Measurements from ENCODE around the gene ALKBH1. TPM values are rescaled to one million over a fixed set of nuclear protein-coding genes. Genes with fewer than 3 reads are reported as not detected.

Gene ALKBH1
- total and polyA plus RNA-seq, 8 donors = 5.7 to 21.6 (median 10.2) TPM; not detected in 1

DNA sequence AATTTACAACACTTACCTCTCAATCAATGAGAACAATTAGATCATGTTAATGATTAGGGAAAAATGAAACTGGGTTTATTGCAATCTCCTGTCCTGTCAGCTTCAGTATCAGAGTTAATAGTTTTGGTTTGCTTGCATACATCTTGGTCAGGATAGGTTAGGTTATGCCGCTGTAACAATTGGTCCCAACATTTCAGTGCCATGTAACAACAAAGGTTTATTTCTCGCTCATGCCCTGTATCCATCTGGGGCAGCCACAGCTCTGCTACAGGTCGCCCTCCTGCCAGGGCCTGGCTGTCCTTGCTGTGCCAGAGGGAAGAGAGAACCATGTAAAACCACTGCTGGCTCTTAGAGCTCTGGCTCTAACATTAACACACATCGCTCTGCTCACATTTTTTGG, 60.9 kb downstream of the ALKBH1 start:
- no peaks in the 10 kb centered on the region for H3K27me3 ChIP-seq
- H3K9me3 ChIP-seq = no peaks in the 10 kb centered on the region
- WGBS, 5 donors = 79 to 89% (median 83%) methylated on average over 4 of the region's 4 CpGs
- no peaks in the 10 kb centered on the region for H3K36me3 ChIP-seq
- no peak for DNase-seq
- intact Hi-C loops (cut with DNase I; ENCODE audit: low total_unique reads) = no loop called here
- no peak for TF ChIP-seq POLR2A (IDR thresholded peaks at IDR 0.05)
- no peak for TF ChIP-seq EP300 (IDR thresholded peaks at IDR 0.05)
- no peak for TF ChIP-seq POLR2AphosphoS5 (IDR thresholded peaks at IDR 0.05)
- TF ChIP-seq, protein P1, sequence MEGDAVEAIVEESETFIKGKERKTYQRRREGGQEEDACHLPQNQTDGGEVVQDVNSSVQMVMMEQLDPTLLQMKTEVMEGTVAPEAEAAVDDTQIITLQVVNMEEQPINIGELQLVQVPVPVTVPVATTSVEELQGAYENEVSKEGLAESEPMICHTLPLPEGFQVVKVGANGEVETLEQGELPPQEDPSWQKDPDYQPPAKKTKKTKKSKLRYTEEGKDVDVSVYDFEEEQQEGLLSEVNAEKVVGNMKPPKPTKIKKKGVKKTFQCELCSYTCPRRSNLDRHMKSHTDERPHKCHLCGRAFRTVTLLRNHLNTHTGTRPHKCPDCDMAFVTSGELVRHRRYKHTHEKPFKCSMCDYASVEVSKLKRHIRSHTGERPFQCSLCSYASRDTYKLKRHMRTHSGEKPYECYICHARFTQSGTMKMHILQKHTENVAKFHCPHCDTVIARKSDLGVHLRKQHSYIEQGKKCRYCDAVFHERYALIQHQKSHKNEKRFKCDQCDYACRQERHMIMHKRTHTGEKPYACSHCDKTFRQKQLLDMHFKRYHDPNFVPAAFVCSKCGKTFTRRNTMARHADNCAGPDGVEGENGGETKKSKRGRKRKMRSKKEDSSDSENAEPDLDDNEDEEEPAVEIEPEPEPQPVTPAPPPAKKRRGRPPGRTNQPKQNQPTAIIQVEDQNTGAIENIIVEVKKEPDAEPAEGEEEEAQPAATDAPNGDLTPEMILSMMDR (IDR thresholded peaks at IDR 0.05) = no peak
- no peak overlapping the region for H3K4me3 ChIP-seq
- peaks cover 3 to 12% (median 6%) of the 10 kb centered on the region in 4 donors for H3K4me1 ChIP-seq
- peak overlapping the region in 3 of 5 donors; percentile 18 to 60 (median 30) for H3K27ac ChIP-seq

DNA sequence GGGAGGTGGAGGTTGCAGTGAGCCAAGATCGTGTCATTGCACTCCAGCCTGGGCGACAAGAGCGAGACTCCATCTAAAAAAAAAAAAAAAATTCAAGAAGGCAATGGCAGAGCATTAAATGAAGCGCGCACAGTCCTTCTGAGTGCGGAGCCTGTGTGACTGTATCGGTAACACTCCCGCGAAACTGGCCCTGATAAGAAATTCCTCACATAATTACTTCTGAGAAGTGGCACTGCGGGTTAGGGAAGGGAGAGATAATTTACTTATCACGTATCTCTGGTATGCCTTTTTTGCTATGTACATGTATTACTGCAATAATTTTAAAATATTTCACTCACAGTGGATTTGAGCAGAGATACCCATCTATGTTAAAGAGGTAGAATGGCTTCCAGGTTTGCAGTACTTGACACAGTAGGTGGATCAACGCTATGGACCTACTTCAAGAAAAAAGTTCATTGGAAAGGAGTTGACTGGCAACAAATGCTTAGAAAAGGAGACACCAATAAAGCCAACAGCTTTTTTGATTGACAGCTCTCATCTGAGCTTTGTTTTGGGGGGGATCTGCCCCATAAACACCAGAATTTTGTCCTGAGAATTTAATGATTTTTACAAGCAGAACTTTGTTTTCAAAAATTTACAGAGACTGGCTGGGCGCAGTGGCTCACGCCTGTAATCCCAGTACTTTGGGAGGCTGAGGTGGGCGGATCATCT, 62.1 kb downstream of the ALKBH1 start:
- DNase-seq = no peak
- Histone ChIP-seq H3K9me3 (no peaks in the 10 kb centered on the region), H3K27me3 (no peaks in the 10 kb centered on the region), H3K4me3 (no peak overlapping the region), H3K4me1 (peaks cover 10 to 23% (median 15%) of the 10 kb centered on the region in 4 donors), H3K36me3 (no peaks in the 10 kb centered on the region), H3K27ac (peak overlapping the region in 1 of 5 donors; percentile 27)
- intact Hi-C loops (cut with DNase I; ENCODE audit: low total_unique reads) = no loop called here
- TF ChIP-seq EP300 (IDR thresholded peaks at IDR 0.05) (no peak), POLR2AphosphoS5 (IDR thresholded peaks at IDR 0.05) (no peak), POLR2A (IDR thresholded peaks at IDR 0.05) (no peak)
- TF ChIP-seq, protein P1 (IDR thresholded peaks at IDR 0.05) = no peak
- 52 to 73% (median 58%) methylated on average over 15 of the region's 15 CpGs for WGBS, 5 donors

DNA sequence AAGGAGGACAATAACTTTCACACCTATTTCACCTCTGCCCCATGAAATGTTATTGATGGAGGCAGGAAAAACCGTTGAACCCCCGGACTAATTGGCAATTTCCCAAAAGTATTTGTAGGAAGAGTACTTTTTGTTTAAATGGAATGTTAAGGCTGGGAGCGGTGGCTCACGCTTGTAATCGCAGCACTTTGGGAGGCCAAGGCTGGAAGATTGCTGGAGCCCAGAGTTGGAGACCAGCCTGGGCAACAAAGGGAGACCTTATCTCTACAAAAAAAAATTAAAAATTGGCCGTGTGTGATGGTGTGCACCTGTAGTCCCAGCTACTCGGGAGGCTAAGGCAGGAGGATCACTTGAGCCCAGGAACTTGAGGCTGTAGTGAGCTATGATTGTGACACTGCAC, 65.4 kb downstream of the ALKBH1 start:
- TF ChIP-seq EP300 (IDR thresholded peaks at IDR 0.05) (no peak), POLR2A (IDR thresholded peaks at IDR 0.05) (no peak), POLR2AphosphoS5 (IDR thresholded peaks at IDR 0.05) (no peak)
- TF ChIP-seq, protein P1 (IDR thresholded peaks at IDR 0.05) = no peak
- Histone ChIP-seq H3K9me3 (peaks cover 0 to 3% (median 0%) of the 10 kb centered on the region in 4 donors), H3K4me1 (peaks cover 10 to 26% (median 17%) of the 10 kb centered on the region in 4 donors), H3K36me3 (no peaks in the 10 kb centered on the region), H3K27ac (peak overlapping the region; percentile 66 to 88 (median 80)), H3K27me3 (no peaks in the 10 kb centered on the region), H3K4me3 (peak overlapping the region; percentile 37 to 49 (median 44))
- intact Hi-C loops (cut with DNase I; ENCODE audit: low total_unique reads) = no loop called here
- DNase-seq = no peak
- WGBS, 5 donors = 30 to 49% (median 38%) methylated on average over 7 of the region's 7 CpGs

DNA sequence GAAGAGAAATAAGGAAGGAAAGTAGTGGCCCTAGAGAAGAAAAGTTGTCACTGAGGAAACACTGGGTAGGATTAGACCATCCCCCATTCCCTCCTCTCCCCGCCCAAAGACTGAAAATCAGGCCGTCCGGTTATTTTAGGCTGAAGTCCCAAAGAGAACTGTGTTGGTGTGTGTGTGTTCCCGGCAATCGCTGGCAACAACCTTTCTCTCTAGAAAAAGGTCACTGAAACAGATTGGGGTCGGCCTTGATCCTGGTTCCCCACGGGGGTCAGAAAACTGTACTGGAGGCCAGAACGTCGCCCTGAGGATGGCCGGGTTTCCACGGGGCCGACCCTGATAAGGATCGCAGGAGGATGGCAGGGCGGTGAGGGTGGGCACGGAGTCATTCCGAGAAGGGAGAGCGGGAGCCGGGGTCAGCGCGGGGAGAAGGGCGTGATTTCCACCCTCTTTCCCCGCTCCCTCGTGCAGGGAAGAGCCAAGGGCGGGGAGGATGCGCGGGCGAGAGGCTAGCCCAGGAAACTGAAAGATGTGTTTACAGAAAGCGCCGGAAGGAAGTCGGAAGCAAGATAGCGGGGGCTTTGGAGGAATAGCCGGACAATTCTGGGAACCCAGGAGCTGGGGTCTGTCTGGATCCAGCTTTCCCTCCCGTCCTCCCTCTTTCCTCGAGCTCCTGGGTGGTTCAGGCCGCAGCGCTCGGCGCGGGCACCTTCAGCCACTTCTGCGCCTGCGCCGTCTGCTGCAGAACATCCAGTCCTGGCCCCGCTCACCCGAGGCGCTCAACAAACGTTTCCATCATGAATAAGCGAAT, 66.1 kb downstream of the ALKBH1 start:
- Histone ChIP-seq H3K36me3 (no peaks in the 10 kb centered on the region), H3K27ac (peak overlapping the region; percentile 66 to 88 (median 80)), H3K4me1 (peaks cover 10 to 26% (median 14%) of the 10 kb centered on the region in 4 donors), H3K9me3 (peaks cover 0 to 3% (median 0%) of the 10 kb centered on the region in 4 donors), H3K4me3 (peak overlapping the region; percentile 37 to 49 (median 44)), H3K27me3 (no peaks in the 10 kb centered on the region)
- intact Hi-C loops (cut with DNase I; ENCODE audit: low total_unique reads) = no loop called here
- DNase-seq = peak; percentile 82 to 87
- WGBS, 5 donors = 8 to 11% (median 10%) methylated on average over 47 of the region's 47 CpGs
- TF ChIP-seq POLR2A (IDR thresholded peaks at IDR 0.05) (no peak), POLR2AphosphoS5 (IDR thresholded peaks at IDR 0.05) (peak in 2 of 3 donors; percentile 22 to 48), EP300 (IDR thresholded peaks at IDR 0.05) (peak; percentile 26)
- TF ChIP-seq, protein P1 (IDR thresholded peaks at IDR 0.05) = no peak
